ENCODE measurements around the gene TMEM161A.
"Not testable (repeated sequence)": the region's sequence is repeated elsewhere in the genome, so short reads cannot be mapped to it uniquely, and the experiment has no call there.

TMEM161A gene

DNA sequence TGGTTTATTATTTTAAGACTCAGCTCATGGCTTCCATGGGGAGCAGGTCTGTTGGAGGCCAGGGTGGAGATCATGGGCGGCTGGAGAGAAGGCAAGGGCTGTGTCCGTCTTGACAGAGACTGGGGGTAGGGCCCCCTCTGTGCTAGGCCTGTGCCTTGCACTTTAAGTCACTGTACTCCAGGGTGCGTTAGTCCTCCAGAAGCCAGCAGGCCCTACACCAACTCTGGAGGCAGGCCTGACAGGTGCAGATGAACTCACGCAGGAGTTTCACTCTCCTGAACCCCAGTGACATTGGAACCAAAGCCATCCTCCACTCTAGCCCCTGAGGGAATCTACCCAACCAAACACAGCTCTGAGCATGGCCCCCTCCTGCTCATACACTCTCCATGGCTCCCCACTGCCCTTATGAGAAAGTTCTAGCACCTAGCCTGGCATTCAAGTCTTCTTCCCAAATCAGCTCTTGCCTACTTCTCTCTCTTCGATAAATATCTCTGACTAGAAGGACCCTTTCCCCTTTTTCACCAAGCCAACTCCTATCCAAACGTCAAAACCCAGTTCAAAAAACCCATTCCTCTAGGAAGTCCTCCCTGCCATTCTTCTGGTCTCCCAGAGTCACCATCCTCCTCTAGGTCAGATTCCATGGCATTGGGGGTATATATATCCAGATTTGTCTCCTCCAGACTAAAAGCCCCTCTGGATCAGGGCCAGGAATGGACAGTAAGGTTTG is 16.7 kb upstream of the TMEM161A start:
- DNase-seq: no peak

GRCh38 chr19:19152668-19153384 is 14.5 kb upstream of the TMEM161A start:
- no peak for DNase-seq

GRCh38 chr19:19151418-19151817 is 13.1 kb upstream of the TMEM161A start:
- DNase-seq: no peak

DNA sequence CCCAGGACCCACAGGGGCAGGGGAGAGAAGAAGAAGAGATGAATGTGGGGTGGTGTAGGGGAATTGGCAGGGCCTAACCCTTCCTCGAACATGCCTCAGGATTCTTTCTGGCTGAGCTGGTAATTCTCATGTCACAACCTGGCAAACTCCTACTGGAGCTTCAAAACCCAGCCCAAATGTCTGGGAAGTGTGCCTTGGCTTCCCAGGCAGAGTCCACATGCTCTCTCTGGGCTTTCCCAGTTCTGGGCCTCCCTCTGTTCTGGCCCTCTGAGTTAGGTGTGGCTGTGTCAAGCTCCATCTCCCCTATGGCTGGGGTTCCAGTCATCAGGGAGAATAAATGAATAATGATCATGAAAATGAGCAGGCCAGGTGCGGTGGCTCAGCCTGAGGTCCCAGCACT is 11.2 kb upstream of the TMEM161A start:
- DNase-seq: no peak

DNA sequence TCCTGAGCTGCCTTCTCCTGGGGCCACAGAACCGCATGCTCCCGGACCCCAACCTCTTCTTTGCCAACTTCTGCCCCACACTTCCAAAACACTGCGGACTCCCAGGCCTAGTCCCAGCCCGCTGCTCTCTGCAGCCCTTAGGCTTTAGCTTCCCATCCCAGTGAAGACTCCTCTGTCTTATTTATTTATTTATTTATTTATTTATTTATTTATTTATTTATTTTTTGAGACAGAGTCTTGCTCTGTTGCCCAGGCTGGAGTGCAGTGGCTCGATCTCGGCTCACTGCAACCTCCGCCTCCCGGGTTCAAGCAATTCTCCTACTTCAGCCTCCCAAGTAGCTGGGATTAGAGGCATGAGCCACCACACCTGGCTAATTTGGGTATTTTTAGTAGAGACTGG is 10.2 kb upstream of the TMEM161A start:
- not testable (repeated sequence) for DNase-seq

GRCh38 chr19:19147344-19147743 is 9.1 kb upstream of the TMEM161A start:
- no peak for DNase-seq

- DNase-seq: no peak
Observed at GRCh38 chr19:19146865-19147264, 8.6 kb upstream of the TMEM161A start.

GRCh38 chr19:19145684-19146608 is 7.7 kb upstream of the TMEM161A start:
- no peak for DNase-seq

- DNase-seq: no peak
Observed at GRCh38 chr19:19145281-19145680, 7.0 kb upstream of the TMEM161A start.

GRCh38 chr19:19142347-19142746 is 4.1 kb upstream of the TMEM161A start:
- no peak for DNase-seq

GRCh38 chr19:19140476-19140875 is 2.2 kb upstream of the TMEM161A start:
- DNase-seq: no peak

GRCh38 chr19:19139876-19140229 is 1.6 kb upstream of the TMEM161A start:
- DNase-seq: no peak

- DNase-seq: no peak
Observed at GRCh38 chr19:19137556-19138108, 646 bp downstream of the TMEM161A start.

DNA sequence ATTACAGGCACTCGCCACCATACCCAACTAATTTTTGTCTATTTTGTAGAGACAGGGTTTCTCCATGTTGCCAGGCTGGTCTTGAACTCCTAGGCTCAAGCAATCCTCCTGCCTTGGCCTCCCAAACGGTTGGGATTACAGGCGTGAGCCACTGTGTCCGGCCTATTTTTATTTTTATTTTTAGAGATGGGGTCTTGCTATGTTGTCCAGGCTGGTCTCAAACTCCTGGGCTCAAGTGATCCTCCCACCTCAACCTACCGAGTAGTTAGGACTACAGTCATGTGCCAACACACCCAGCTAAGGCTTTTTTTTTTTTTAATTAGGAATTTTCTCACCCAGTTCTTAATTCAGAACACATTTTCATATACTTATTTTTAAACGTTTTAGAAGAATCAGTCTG is 2.6 kb downstream of the TMEM161A start:
- not testable (repeated sequence) for DNase-seq

DNA sequence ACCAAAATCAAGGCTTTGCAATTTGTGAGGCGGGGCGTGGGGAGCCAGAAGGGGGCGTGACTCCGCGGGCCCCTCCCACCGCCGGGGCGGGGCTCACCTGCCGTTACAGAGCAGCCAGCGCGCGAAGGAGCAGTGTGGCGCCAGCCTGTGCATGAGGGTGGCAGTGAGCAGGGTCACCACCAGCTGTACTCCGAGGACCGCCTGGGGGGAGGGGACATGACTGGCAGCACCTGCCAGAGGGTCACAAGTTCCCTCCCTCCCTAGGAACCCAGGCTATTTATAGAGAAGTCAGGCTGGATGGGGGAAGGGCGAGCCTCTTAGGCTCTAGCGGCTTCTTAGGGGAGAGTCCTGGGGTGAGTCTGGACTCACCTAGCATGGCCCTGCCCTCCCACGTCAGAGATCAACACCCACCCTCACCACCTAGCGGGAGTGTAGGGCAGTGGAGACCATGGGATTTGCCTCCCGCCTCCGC is 3.6 kb downstream of the TMEM161A start:
- no peak for DNase-seq

GRCh38 chr19:19133985-19134384 is 4.3 kb downstream of the TMEM161A start:
- DNase-seq: no peak

- no peak for DNase-seq
Observed at GRCh38 chr19:19132912-19133311, 5.4 kb downstream of the TMEM161A start.

- DNase-seq: no peak
Observed at GRCh38 chr19:19131989-19132388, 6.3 kb downstream of the TMEM161A start.

DNA sequence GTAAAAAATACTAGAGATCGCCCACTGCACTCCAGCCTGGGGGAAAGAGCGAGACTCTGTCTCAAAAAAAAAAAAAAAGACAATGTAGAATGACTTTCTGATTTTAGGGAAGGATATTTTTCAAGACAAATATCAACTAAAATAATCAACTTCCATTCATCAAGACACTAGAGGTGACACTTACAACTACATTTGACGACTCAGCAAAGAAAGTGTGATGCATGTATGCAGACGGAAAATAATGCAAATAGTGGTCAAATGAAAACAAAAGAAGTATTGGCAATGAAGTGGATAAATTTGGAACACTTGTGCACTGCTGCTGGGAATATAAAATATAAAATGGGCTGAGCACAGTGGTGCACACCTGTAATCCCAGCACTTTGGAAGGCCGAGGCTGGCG is 12.2 kb downstream of the TMEM161A start:
- DNase-seq: no peak

DNA sequence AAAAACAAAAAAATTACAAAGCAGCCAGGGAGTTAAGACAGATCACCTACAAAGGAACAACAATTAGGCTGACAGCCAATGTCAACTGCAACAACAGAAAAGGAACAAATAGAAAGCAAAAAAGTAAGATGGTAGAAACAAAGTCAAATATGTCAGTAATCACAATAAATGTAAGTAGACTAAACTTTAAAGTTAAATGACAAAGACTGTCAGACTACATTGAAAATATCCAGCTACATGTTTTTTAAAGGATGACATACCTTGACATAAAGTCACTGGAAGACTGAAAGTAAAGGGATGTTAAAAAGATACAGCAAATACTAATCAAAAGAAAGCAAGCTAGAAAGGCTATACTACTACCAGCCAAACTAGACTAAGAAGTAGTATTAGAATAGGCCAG is 14.9 kb downstream of the TMEM161A start:
- DNase-seq: no peak

DNA sequence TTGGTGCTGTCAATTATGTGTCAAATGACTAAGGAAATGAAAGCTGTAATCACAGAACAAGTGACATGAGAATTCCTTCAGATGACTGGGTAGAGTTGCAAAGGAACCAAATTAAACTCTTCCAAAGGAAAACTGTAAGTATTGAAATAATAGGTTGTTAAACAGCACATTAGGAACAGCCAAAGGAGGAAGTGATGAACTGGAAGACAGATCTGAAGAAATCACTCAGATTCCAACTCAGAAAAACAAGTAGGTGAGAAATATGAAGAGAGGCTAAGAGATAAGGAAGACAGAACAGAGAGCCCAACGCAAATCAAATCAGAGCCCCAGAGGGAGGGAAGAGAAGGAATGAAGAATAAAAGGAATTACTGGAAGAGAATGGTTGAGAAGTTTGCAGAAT is 15.4 kb downstream of the TMEM161A start:
- no peak for DNase-seq

GRCh38 chr19:19121371-19121770 is 16.9 kb downstream of the TMEM161A start:
- no peak for DNase-seq

Data from HCEC 1CT (cell line).